GM21360 (cell line): Measurements from ENCODE around the gene OST4.

ENCODE experiments used
- ATAC-seq: cut with Tn5 transposase; IDR thresholded peaks from one replicate; pipeline ENCODE4 v1.9.1; 2021; ENCODE audit warnings: mild to moderate bottlenecking, moderate library complexity; ENCODE audit not compliant: unreplicated experiment

The OST4 gene

GRCh38 chr2:27054721-27055120 lies 16.7 kb downstream of the OST4 start:
- no peak for ATAC-seq

GRCh38 chr2:27053776-27054175 lies 17.7 kb downstream of the OST4 start:
- ATAC-seq = no peak

DNA sequence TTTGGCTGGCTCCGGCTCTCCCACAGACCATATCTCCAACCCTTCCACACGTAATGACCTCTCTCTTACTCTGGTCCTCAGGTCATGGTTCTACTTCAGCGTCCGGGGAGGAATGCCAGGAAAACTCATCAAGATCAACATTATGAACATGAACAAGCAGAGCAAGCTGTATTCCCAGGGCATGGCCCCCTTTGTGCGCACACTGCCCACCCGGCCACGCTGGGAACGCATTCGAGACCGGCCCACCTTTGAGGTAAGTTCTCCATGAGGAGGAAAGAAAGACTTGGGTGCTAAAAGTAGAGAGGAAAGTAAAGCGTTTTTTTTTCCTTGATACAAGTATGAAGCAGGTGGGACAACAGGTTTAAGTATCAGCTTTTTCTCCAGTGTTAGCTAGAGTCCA lies 18.1 kb downstream of the OST4 start:
- ATAC-seq = no peak

GRCh38 chr2:27051902-27052645 lies 19.4 kb downstream of the OST4 start:
- ATAC-seq = no peak

DNA sequence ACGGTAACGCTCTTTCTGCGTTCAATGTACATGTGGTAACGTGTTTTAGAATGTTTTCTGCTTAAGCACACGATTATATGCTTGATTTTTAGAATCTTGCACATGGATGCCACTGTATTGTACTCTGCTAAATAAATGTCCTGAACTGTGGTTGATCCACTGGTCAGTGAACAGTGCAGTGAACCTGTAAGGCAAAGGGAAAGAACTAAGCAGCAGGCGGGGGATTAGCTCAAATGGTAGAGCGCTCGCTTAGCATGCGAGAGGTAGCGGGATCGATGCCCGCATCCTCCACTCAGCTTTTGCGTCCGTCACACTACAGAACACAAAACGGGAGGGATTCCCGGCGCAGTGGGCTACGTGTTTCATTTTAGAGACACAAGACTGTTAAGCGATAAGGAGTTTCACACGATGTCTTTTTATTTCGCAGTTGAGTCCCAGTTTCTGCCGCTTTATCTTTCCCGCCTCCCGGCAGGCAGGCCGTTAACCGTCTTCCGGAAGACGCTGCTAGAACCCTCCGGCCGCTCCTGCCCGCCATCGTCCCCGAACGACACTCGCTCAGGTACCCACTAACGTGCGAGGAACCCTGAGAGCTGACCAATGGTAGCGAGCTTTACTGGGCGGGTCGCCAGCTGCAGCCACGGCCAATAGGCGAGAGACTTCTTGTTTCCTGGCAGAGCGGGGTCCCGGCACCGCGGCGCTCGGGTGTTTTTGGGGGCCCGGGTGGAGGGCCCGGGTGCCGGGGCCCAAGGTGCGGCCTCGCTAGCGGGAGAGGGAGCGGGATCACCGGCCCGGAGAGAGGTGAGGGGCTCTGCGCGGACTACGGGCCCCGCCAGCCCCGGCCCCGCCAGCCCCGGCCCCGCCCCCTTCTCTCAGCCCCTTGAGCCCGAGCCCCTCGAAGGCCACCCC lies 20.2 kb downstream of the OST4 start, which contains the start of gene AGBL5:
TSS of gene AGBL5 (plus strand) at position 673 of the 906 bp plus-strand sequence. CDS start 1,291 bp downstream, outside the sequence.
- peak; percentile 58 for ATAC-seq

- ATAC-seq = peak; percentile 39
Measured at GRCh38 chr2:27050281-27050995, 21.0 kb downstream of the OST4 start.

GRCh38 chr2:27049422-27050280 lies 21.8 kb downstream of the OST4 start:
- peak; percentile 34 for ATAC-seq

GRCh38 chr2:27042985-27043634 lies 28.3 kb downstream of the OST4 start:
- ATAC-seq = no peak

GRCh38 chr2:27042159-27042661 lies 29.2 kb downstream of the OST4 start:
- peak; percentile 53 for ATAC-seq

DNA sequence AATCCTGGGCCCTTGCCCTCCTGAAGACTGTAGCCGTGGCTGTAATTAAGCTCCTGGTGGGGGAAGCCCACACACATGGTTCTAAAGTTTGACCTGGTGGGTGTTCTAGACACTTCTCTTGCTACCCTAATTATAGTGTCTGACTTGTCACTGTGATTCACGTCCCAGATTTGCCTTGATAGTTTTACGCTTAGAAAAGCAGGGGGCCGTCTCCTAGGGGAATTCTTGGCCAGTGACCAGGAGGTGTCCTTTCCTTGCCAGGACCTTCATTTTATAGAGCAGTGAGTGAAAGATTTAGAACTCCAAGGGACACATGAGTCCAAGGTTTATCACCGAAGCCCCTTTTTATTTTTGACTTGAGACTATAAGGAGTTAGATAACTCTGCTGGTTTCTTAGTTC lies 29.7 kb downstream of the OST4 start:
- ATAC-seq = peak; percentile 11

DNA sequence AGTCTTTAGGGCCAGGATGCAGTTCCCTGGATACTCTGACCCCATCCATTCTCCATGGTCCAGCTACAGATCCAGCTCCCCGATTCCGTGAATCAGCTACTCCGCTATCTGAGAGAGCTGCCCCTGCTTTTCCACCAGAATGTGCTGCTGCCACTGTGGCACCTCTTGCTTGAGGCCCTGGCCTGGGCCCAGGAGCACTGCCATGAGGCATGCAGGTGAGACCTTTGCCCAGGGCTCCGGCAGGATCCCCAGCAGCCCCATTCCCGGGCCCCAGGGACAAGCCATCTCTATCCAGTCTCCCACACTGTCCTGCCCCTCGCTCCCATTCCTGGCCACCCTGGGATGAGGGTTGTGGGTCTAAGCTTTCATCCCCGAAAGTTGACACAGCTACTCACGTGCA lies 31.2 kb downstream of the OST4 start:
- no peak for ATAC-seq

DNA sequence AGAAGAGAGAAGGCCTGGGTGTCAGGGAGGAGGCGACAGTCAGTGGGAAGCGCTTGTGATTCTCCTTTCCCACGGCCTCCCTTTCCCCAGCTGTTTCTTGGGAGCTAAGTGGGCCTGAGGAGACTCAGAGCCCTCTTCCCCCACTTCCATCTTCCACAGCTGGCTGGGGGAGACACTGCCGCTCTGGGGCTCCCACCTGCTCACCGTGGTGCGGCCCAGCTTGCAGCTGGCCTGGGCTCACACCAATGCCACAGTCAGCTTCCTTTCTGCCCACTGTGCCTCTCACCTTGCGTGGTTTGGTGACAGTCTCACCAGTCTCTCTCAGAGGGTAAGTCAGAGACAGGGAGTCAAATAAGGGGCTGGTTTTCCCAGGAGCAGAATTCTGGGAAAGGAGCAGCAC lies 31.6 kb downstream of the OST4 start:
- ATAC-seq = no peak

DNA sequence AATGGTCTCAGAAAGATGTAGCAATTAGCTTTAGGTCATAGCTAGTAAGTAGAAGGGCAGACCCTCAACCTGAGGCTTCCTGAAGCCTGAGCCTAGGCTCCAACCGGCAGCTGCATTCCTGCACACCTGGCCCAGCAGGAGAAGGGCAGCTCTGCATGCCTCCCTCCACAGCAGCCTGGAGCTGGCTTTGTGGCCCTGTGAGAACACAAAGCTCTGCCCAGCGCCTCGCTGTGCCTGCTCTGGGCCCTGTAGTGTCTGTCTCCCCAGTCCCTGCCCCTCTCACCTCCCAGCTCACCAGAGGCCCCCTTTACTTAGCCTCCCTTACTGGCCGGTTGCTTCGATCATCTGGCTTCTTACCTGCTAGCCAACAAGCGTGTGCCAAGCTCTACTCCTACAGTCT lies 32.0 kb downstream of the OST4 start:
- no peak for ATAC-seq

DNA sequence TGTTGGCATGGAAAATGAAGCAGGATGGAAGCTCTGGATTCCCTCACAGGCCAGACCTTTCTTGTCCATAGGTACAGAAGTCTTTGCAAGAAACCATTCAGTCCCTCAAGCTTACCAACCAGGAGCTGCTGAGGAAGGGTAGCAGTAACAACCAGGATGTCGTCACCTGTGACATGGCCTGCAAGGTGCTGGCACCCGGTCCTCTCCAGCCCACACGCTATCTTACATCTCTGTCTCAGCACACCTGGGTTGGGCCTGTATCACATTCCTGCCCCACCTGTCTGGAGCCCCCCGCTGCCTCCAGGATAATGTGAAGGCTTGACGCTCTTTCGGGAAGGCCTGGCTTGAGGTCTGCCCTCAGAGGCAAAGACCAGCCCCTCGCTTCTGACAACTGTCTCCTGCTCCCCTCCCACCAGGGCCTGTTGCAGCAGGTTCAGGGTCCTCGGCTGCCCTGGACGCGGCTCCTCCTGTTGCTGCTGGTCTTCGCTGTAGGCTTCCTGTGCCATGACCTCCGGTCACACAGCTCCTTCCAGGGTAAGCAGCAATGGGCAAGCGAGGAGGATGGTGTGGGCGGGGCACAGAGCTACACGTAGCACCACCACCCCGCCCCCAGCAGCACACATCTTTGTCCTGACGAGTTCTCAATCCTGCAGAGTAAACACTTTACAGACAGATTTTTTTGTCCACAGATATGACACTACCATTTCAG lies 32.7 kb downstream of the OST4 start:
- ATAC-seq = no peak

- no peak for ATAC-seq
Measured at GRCh38 chr2:27038012-27038411, 33.4 kb downstream of the OST4 start.

- ATAC-seq = no peak
Measured at GRCh38 chr2:27033253-27033852, 38.1 kb downstream of the OST4 start.

DNA sequence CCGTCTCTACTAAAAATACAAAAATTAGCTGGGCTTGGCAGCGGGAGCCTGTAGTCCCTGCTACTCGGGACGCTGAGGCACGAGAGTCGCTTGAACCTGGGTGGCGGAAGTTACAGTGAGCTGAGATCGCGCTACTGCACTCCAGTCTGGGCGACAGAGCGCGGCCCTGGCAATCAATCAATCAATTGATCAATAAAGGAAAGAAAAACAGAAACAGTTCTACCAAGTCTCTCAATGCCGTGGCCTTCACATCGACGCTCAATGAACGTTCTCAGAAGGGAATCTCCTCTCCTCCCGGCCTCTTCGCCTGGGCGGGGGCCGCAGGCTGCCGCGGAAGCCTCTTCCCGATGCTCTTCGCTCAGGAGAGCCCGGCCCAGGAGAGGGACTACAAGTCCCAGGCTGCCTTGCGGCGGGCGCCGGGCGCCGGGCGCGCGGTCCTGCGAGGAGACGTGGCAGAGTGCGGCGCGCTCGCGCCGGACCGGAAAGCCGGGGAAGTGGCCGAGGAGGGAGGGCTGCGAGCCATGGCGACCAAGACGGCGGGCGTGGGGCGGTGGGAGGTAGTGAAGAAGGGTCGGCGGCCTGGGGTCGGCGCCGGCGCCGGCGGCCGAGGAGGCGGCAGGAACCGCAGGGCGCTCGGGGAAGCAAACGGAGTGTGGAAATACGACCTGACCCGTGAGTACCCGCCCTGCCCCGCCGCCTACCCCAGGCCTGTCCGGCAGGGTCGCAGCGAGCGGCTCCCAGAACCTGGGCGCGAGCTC lies 38.8 kb downstream of the OST4 start, which contains the start of gene TMEM214:
TSS of gene TMEM214 (plus strand) at position 471 of the 758 bp plus-strand sequence. CDS start at position 522, 51 bp downstream.
- peak; percentile 77 for ATAC-seq

- no peak for ATAC-seq
Measured at GRCh38 chr2:27029051-27029450, 42.4 kb downstream of the OST4 start.
